Activated naive CD8-positive, alpha-beta T cell (primary cell): ENCODE results near the gene MRAP2.

Experiments used
- H3K27ac Mint-ChIP-seq: one replicate; pipeline ENCODE4 v1.8.0; 2021; ENCODE audit warnings: mixed read lengths
- H3K27me3 Mint-ChIP-seq: one replicate; pipeline ENCODE4 v1.8.0; 2021; ENCODE audit warnings: mixed read lengths
- H3K36me3 Mint-ChIP-seq: one replicate; pipeline ENCODE4 v1.8.0; 2021; ENCODE audit warnings: mixed read lengths
- H3K4me1 Mint-ChIP-seq: one replicate; pipeline ENCODE4 v1.8.0; 2021; ENCODE audit warnings: low read depth, mixed read lengths
- H3K4me3 Mint-ChIP-seq: one replicate; pipeline ENCODE4 v1.8.0; 2021; ENCODE audit warnings: mild to moderate bottlenecking, mixed read lengths
- H3K9me3 Mint-ChIP-seq: one replicate; pipeline ENCODE4 v1.8.0; 2021; ENCODE audit warnings: low read depth, mixed read lengths

MRAP2 gene, protein sequence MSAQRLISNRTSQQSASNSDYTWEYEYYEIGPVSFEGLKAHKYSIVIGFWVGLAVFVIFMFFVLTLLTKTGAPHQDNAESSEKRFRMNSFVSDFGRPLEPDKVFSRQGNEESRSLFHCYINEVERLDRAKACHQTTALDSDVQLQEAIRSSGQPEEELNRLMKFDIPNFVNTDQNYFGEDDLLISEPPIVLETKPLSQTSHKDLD

DNA sequence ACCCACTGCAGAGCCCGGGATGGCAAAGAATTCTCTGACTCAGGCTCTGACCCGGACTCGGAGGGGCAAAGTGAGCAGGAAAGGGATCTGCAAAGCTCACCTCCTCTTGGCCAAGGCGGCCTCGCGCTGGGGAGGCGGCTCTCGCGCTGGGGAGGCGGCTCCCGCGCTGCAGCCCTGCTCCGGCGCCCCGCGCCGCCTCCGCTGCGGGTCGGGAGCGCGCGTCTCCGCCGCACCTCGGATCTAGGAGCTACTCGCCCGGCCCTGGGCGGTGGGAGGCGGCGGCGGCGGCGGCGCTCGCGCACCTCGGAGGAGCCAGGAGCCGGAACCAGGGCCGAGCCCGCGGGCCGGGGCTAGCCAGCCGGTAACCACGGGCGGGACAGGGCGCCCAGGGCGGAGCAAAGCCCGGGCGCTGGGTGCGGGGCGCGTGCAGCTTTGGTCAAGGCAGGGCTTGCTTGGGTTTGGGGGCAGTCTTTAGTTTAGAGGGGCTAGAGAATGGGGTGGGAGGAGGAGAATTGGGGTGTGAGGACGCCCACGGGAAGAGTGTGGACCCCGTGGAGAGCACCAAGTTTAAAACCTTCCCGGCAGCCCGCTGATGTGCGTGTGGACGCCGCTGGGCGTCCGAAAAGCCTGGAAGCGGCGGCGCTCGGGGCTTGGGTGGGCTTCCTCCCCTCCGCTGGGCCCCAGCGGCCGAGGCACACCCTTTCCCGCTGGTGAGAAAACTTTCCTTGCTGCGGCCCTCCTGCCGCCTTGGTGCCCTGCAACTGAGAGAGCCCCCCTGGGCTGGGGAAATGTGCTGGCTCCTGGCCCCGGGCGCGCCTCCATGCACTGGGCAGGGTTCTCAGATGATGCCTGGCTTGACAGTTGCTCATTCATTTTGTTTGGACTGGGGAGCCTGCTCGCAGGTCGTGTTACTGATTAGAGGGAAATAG lies at the start of gene MRAP2:
MRAP2 (plus strand) TSS at position 250 of the 929 bp plus-strand sequence. CDS start 21,547 bp downstream, outside the sequence.
- Mint-ChIP-seq H3K36me3 (no peaks in the 10 kb centered on the region), H3K4me3 (peak within 1 kb of the TSS; percentile 46), H3K27ac (no peak within 1 kb of the TSS), H3K9me3 (no peaks in the 10 kb centered on the region), H3K4me1 (peaks cover 8% of the 10 kb centered on the region), H3K27me3 (peaks cover 32% of the 10 kb centered on the region)

DNA sequence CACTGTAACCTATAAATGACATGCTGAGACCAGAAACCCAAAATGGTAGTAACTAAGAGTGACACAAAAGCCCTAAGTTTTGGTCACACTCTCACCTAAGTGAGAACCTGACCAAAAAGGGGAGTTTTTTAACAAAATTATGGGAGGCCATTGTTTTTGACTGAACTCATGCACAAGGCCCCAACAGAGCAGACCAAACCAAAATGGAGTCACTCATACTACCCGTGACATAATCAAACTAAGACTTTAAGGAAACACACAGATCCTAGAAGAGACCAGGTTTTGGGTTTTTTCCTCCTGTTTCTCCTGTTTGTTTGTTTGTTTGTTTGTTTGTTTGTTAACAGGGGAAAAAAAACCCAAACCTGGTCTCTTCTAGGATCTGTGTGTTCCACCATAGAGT lies 49.2 kb upstream of the MRAP2 start:
- Mint-ChIP-seq H3K9me3 (peaks cover 6% of the 10 kb centered on the region), H3K27ac (no peak overlapping the region), H3K27me3 (no peaks in the 10 kb centered on the region), H3K36me3 (peaks cover 21% of the 10 kb centered on the region), H3K4me1 (no peaks in the 10 kb centered on the region), H3K4me3 (no peak overlapping the region)

DNA sequence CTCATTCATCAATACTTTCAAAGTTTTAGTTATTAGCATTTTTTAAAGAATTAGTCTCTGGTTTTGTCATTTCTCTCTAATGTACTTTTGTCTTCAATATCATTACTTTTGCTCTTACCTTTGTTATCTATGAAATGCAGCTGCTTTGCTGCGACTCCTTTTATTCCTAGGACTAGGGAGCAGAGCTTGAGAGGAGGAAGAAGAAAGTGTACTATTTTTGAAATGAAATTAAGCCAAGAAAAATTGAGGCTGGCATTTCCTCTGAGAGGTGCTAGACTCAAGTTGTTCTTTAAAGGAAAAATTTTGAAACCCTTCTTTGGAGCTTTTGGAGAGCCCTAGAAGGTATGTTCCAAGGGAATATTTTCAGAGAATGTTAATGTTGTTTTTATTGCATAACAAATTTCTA lies 48.3 kb upstream of the MRAP2 start:
- no peak overlapping the region for H3K4me3 Mint-ChIP-seq
- no peaks in the 10 kb centered on the region for H3K27me3 Mint-ChIP-seq
- peaks cover 18% of the 10 kb centered on the region for H3K36me3 Mint-ChIP-seq
- H3K9me3 Mint-ChIP-seq, result no peaks in the 10 kb centered on the region
- H3K27ac Mint-ChIP-seq, result no peak overlapping the region
- H3K4me1 Mint-ChIP-seq, result no peaks in the 10 kb centered on the region

DNA sequence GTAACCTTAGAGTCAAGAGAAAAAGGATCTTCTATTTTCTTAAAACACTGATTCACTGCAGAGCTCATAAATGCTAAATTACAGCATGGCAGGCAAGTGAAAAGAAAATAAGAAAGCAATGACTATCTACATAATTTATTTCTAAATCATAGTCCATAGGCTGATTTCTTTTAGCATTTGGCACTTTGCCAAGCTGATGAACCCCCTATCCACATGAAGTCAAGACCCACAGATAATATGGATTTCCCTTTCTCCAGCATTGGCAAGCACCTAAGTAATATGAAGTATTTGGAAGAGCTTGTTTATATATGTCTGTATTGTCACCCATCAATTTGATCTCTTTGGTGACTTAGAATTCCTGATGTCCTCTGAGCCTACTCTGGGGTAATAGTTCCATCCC lies 47.9 kb upstream of the MRAP2 start:
- Mint-ChIP-seq H3K4me1 (no peaks in the 10 kb centered on the region), H3K9me3 (no peaks in the 10 kb centered on the region), H3K36me3 (peaks cover 15% of the 10 kb centered on the region), H3K27ac (no peak overlapping the region), H3K27me3 (no peaks in the 10 kb centered on the region), H3K4me3 (no peak overlapping the region)

DNA sequence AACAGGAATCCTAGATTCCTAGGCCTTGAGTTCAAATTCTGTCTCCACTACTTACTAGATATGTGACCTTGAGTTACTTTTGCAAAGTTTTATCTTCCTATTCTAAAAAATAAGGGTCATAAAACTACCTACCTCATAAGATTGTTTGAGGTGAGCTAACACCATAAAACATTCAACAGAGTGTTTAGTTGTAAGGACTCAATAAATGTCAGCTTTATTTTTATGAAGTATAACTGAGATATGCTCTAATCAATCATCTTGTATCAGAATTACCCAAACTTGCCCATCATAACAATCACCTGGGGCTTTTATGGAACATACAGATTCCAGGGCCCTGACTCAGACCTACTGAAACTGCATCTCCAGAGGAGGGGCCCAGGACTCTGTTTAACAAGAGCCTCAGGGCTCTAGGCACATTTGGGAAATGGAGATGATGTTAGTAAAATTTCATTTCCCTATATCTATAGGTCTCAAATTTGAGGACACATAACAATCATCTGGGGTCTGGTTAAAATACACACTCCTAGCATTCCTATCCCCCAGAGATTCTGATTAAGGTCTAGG lies 35.5 kb upstream of the MRAP2 start:
- peaks cover 3% of the 10 kb centered on the region for H3K9me3 Mint-ChIP-seq
- peaks cover 3% of the 10 kb centered on the region for H3K36me3 Mint-ChIP-seq
- no peaks in the 10 kb centered on the region for H3K4me1 Mint-ChIP-seq
- H3K27me3 Mint-ChIP-seq, result peaks cover 2% of the 10 kb centered on the region
- no peak overlapping the region for H3K27ac Mint-ChIP-seq
- no peak overlapping the region for H3K4me3 Mint-ChIP-seq

DNA sequence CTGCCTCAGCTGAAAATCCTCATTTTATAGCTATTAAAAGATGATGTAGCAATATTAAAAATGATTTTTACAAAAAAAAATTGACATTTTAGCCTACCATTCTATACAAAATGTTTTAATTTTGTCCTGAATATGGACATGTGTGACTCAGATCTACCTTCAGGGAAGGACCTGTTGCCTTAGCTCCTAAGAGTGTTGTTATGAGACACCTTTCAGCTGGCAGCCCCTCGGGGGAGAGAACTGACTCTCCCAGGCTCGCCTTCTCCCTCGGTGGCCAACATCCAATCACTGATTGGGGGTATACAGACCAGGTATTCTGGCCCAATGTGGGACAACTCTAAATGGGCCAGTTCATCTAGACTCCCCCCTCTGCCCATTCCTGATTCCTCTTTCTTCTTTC lies 32.5 kb upstream of the MRAP2 start:
- H3K9me3 Mint-ChIP-seq, result no peaks in the 10 kb centered on the region
- H3K4me1 Mint-ChIP-seq, result no peaks in the 10 kb centered on the region

DNA sequence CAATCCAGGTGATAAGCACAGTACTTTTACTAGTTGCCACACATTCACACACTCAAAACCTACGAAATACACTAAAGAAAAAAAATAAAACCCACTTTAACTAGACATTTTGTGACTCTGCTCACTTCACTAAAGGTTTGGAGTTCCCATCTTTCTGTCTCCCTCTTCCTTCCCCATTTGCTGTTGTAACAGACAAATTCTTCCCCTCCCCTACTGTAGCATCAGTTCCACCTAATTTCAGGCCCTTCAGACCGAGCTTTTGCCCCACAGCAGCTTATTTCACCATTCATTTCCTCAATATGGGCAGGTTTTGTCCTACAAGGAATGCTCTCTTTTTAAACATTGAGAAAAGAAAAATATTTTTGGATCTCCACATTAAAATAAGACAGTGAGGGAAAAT lies 31.3 kb upstream of the MRAP2 start:
- Mint-ChIP-seq H3K36me3 (no peaks in the 10 kb centered on the region), H3K27ac (no peak overlapping the region), H3K27me3 (peaks cover 5% of the 10 kb centered on the region), H3K9me3 (no peaks in the 10 kb centered on the region), H3K4me3 (no peak overlapping the region), H3K4me1 (no peaks in the 10 kb centered on the region)

More for the DNA sequence above, 32.5 kb upstream of the MRAP2 start:
- Mint-ChIP-seq H3K4me3 (no peak overlapping the region), H3K36me3 (no peaks in the 10 kb centered on the region), H3K27me3 (peaks cover 5% of the 10 kb centered on the region), H3K27ac (no peak overlapping the region)

DNA sequence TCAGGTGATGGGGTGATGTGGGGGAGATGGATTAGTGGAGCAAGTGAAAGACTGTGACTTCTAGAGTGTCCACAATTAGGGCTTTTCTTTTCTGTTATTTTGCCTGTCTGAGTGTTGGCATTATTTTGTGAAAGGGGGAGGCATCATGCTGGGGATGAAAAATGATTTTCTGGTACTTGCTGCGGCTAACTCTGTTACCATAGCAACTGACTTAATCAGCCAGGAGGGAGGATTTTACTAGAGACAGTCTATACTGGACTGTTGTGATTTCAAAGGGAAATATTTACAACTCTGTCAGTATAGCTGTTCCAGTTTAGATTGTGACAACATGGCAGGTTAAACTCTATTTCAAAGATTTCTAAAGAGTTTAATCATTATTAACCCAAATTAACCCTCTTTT lies 30.4 kb upstream of the MRAP2 start:
- Mint-ChIP-seq H3K4me1 (no peaks in the 10 kb centered on the region), H3K27me3 (peaks cover 5% of the 10 kb centered on the region), H3K36me3 (no peaks in the 10 kb centered on the region), H3K9me3 (no peaks in the 10 kb centered on the region), H3K27ac (no peak overlapping the region), H3K4me3 (no peak overlapping the region)

DNA sequence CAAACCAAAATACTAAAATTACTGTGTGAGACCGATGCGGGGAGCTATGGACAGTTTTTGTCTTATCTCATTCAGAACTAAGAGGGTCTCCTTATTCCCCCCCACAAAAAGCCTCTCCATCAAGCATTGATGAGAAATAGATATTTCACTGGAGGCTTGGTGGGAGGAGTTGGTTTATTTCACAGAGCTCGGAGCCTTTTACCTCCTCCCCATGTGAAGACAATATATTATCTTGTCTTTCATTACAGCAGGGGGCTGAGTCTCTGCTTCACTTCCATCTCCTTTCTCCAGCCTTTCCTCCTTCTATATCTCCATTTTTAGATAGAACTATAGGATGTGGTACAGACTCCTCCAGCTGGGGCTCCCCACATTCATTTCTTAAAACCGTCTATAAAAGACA lies 29.9 kb upstream of the MRAP2 start:
- peaks cover 5% of the 10 kb centered on the region for H3K27me3 Mint-ChIP-seq
- no peaks in the 10 kb centered on the region for H3K36me3 Mint-ChIP-seq
- H3K9me3 Mint-ChIP-seq, result no peaks in the 10 kb centered on the region
- H3K27ac Mint-ChIP-seq, result no peak overlapping the region
- H3K4me1 Mint-ChIP-seq, result no peaks in the 10 kb centered on the region
- H3K4me3 Mint-ChIP-seq, result no peak overlapping the region

DNA sequence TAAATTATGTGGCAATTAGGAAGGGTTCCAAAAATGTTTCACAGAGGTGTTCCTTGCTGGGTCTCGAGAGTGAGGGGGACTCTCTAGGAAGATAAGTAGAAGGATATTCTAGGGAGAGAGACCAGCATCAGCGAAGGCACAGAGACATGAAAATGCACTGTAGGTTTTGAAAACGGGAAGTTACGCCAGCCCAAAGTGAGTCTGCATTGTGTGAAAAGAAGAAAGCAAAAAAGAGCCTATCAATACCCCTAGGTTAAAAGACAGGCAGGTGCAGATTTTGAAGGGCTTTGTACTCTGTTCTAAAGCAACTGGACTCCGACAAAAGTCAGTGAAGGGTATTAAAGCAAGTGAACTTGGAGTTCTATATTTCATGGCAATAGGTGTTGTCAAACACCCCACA lies 25.7 kb upstream of the MRAP2 start:
- Mint-ChIP-seq H3K27me3 (peaks cover 9% of the 10 kb centered on the region), H3K36me3 (no peaks in the 10 kb centered on the region), H3K9me3 (no peaks in the 10 kb centered on the region), H3K4me3 (no peak overlapping the region), H3K4me1 (no peaks in the 10 kb centered on the region), H3K27ac (no peak overlapping the region)

DNA sequence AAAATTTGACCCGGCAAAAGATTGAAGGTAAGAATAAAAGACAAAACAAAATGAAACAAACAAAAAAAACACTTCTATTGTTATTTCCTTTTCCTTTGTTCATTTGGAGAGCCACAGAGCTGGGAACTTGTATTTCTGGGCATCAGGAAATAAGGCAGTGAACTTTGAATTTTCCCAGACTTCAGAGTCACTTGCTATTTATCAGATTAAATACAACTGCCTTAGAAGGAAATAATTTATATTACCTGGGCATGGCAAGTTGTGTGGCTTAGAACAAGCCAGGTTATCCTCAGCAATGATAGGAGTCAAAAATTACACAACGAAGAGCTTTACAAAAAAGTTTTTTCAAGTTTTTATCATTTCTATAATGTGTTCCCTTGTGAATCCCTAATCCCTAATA lies 20.2 kb upstream of the MRAP2 start:
- Mint-ChIP-seq H3K4me1 (no peaks in the 10 kb centered on the region), H3K27ac (no peak overlapping the region), H3K27me3 (peaks cover 7% of the 10 kb centered on the region), H3K9me3 (no peaks in the 10 kb centered on the region), H3K4me3 (no peak overlapping the region), H3K36me3 (no peaks in the 10 kb centered on the region)

DNA sequence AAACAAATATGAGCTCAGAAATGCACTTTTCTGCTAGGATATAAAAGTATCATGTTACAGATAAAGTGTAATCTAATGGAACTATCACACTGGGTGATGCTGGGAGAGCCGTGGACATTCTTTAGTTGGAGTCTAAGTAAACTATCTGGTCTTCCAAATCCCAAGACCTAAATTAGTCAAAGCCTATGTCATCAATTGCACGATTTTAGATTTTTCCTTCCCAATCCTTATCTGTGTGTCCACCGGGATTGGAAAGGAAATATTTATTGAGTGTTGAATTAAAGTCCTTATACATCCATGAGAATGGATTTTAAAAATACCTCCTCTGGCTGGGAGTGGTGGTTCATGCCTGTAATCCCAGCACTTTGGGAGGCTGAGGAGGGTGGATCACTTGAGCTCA lies 19.6 kb upstream of the MRAP2 start:
- Mint-ChIP-seq H3K27me3 (peaks cover 7% of the 10 kb centered on the region), H3K4me1 (no peaks in the 10 kb centered on the region), H3K4me3 (no peak overlapping the region), H3K36me3 (no peaks in the 10 kb centered on the region), H3K27ac (no peak overlapping the region), H3K9me3 (no peaks in the 10 kb centered on the region)

DNA sequence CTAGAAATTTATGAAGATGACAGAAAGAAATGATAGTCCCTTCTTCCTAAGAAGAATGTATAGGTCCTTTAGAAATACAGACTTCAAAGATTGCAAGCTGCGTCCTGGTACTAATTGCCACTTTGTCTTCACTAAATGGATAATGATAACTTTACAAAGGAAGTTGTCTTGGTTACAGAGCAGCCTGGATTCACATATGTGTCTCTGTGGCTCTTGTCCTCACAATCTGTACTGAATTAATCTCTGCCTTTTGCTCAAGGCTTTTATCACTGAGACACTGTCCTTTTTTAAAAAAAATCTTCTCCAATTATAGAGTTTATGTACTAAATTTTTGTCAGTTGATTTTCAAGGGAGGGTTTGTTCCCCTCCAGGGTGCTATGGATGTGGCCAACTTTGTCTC lies 17.5 kb upstream of the MRAP2 start:
- Mint-ChIP-seq H3K27ac (no peak overlapping the region), H3K27me3 (peaks cover 7% of the 10 kb centered on the region), H3K9me3 (no peaks in the 10 kb centered on the region), H3K4me3 (no peak overlapping the region), H3K36me3 (no peaks in the 10 kb centered on the region), H3K4me1 (no peaks in the 10 kb centered on the region)

DNA sequence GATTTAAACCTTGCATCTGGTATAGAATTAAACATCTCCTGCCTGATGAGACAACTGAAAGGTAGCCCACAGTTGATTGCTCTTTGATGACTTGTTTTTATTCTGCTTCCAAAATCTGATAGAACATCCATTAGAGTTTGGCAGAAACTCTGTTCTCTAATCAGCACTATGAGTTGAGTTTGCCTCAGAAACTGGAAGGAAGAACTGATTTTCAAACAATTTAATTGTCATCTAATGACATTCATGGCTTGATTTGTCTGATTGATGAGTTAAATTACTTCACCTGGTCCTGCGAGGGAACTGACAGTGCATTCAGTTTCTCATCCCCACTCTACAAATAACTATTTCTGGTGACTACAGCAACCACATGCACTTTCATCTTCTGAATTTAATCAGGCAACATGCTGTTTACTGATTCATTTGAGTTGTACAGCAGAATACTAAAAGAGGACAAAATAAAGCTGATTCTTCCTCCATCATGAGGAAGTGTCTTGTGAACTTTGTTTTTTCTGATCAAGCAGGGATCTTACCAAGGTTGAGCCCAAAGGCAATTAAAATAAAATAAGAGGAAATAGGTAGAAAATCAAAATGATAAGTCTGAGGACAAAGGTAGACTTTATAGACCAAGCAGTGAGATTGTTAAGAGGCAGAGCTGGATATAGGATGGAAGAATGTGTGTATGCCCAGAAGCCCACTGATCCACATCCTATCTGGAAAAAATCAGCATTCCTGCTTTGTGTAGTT lies 15.7 kb upstream of the MRAP2 start:
- no peaks in the 10 kb centered on the region for H3K4me1 Mint-ChIP-seq

More for the DNA sequence above, 15.7 kb upstream of the MRAP2 start:
- Mint-ChIP-seq H3K27ac (no peak overlapping the region), H3K36me3 (no peaks in the 10 kb centered on the region), H3K9me3 (no peaks in the 10 kb centered on the region), H3K4me3 (no peak overlapping the region), H3K27me3 (peaks cover 5% of the 10 kb centered on the region)
